Muscle of back (tissue), 13 donors: ENCODE data around the gene ANGPTL2. TPM values are rescaled to one million over a fixed set of nuclear protein-coding genes. Genes with fewer than 3 reads are reported as not detected.
A peak's percentile ranks its signal among the peaks of the same experiment; 100 is the strongest.
"Not testable (repeated sequence)": the region's sequence is repeated elsewhere in the genome, so short reads cannot be mapped to it uniquely, and the experiment has no call there.

Experiments used
- DNase-seq, 3 donors: peaks; one replicate each; pipeline versions ENCODE4 v3.0.0 to v3.0.0-alpha.2; 2013
- long read RNA-seq, 9 donors: transcript quantifications; one replicate each; lab custom pipeline, GENCODE V29; 2026
- polyA plus RNA-seq, 10 donors: library from polyadenylated mRNA; unstranded; fragments of 120-200 nt; gene quantifications; one replicate each; pipeline ENCODE4 v1.2.1, GENCODE V29; 2013; ENCODE audit not compliant: insufficient read length in 10 of 10

Gene ANGPTL2, protein sequence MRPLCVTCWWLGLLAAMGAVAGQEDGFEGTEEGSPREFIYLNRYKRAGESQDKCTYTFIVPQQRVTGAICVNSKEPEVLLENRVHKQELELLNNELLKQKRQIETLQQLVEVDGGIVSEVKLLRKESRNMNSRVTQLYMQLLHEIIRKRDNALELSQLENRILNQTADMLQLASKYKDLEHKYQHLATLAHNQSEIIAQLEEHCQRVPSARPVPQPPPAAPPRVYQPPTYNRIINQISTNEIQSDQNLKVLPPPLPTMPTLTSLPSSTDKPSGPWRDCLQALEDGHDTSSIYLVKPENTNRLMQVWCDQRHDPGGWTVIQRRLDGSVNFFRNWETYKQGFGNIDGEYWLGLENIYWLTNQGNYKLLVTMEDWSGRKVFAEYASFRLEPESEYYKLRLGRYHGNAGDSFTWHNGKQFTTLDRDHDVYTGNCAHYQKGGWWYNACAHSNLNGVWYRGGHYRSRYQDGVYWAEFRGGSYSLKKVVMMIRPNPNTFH
- 100 to 1,000 TPM in 2 of 10 donors, 10 to 100 TPM in 8; 50.0 to 151 (median 85.5) TPM for polyA plus RNA-seq
- long read RNA-seq, donor 1, transcript ANGPTL2-202 (5 exons, 3,707 nt), result major isoform, 19 of 90 reads
- long read RNA-seq, donor 1, partial matches to known transcripts, result 71 of 90 reads
- long read RNA-seq, donor 1, other reads (novel, unspliced or antisense), result 0 of 90 reads
- long read RNA-seq, donor 2, transcript ANGPTL2-202 (5 exons, 3,707 nt), result major isoform, 7 of 23 reads
- long read RNA-seq, donor 2, partial matches to known transcripts, result 16 of 23 reads
- long read RNA-seq, donor 2, other reads (novel, unspliced or antisense), result 0 of 23 reads
- long read RNA-seq, donor 3, result 0 reads
- long read RNA-seq, donor 4, transcript ANGPTL2-202 (5 exons, 3,707 nt), result major isoform, 14 of 44 reads
- long read RNA-seq, donor 4, partial matches to known transcripts, result 30 of 44 reads
- long read RNA-seq, donor 4, other reads (novel, unspliced or antisense), result 0 of 44 reads
- long read RNA-seq, donor 5, transcript ANGPTL2-202 (5 exons, 3,707 nt), result major isoform, 17 of 51 reads
- long read RNA-seq, donor 5, partial matches to known transcripts, result 33 of 51 reads
- long read RNA-seq, donor 5, other reads (novel, unspliced or antisense), result 0 of 51 reads
- long read RNA-seq, donor 6, transcript ANGPTL2-202 (5 exons, 3,707 nt), result major isoform, 16 of 43 reads
- long read RNA-seq, donor 6, partial matches to known transcripts, result 27 of 43 reads
- long read RNA-seq, donor 6, other reads (novel, unspliced or antisense), result 0 of 43 reads
- long read RNA-seq, donor 7, transcript ANGPTL2-202 (5 exons, 3,707 nt), result major isoform, 9 of 19 reads
- long read RNA-seq, donor 7, partial matches to known transcripts, result 10 of 19 reads
- long read RNA-seq, donor 7, other reads (novel, unspliced or antisense), result 0 of 19 reads
- long read RNA-seq, donor 8, transcript ANGPTL2-202 (5 exons, 3,707 nt), result major isoform, 7 of 17 reads
- long read RNA-seq, donor 8, partial matches to known transcripts, result 10 of 17 reads
- long read RNA-seq, donor 8, other reads (novel, unspliced or antisense), result 0 of 17 reads
- long read RNA-seq, donor 9, partial matches to known transcripts, result 5 of 9 reads
- long read RNA-seq, donor 9, other reads (novel, unspliced or antisense), result 0 of 9 reads

DNA sequence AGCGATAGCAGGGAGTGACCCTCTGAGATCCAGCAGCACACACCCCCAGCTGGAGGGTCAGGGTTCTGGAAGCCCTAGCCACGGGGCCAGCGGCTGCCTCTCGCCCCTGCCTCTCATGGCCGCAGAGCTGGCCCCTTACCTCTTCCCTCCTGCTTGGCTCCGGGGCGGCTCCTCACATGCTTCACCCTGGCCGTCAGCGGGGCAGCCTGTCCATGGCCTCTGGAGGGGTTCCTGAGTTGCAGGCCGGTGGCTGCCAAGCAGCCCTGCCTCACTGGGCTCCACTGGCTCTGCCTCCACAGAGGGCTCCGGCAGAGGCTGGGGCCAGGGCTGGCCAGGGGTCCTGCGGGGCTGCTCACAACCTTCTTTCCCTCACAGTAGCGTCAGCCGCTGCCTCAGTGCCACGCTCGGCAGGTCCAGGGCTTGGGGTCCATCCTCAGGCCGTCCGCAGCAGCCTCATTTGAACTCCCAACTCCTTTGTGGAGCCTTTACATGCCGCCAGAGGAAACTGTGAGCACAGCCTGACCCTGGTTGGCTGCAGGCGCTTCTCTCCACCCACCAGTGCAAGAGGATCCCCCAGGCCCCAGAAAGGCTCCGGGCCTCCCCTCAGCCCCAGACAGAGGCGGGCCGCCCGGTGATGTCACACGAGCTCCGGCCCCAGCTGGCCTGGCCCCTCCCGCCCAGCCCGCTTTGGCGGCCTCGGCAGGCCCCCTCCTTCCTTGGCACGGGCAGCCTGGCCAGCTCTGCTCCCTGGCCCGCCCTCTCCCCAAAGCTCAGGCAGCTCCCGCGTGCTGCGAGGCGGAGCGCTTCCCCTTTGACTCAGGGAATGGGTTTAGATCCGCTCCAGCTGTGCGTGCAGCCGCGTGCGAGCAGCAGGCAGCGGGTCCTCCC is at the start of gene ANGPTL2:
Gene ANGPTL2, minus strand, starts transcription at position 460 of the 888 bp plus-strand sequence. CDS start 13,904 bp downstream, outside the sequence.
- DNase-seq, result peak; percentile 93 to 98 (median 95)

DNA sequence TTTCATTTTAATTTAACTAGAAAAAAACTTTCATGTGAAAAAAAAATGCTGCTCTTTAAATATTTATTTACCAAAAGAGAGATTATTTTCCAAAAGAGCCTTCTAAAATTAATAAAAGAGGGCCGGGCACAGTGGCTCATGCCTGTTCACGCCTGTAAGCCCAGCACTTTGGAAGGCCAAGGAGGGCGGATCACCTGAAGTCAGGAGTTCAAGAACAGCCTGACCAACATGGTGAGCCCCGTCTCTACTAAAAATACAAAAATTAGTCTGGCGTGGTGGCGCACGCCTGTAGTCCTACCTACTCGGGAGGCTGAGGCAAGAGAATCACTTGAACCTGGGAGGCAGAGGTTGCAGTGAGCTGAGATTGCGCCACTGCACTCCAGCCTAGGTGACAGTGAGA is 48.9 kb upstream of the ANGPTL2 start:
- not testable (repeated sequence) for DNase-seq

DNA sequence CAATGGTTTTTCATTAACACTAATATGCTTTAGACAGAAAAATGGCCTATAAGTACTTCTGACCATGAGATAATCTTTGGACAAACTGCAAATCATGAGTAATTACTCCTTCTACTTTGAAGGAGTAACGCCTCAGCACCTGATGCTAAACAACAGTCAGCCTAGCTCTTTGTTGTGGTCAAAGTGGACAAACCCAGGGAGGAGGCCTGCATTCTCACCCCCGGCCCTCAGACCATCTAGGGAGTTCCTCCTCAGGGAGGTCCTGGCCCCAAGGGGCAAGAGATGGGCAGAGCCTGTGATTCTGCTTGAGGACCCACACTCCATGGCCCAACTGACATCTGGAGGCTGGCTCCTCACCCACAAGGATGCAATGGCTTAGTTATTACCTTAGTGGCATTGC is 48.2 kb upstream of the ANGPTL2 start:
- DNase-seq, result no peak

DNA sequence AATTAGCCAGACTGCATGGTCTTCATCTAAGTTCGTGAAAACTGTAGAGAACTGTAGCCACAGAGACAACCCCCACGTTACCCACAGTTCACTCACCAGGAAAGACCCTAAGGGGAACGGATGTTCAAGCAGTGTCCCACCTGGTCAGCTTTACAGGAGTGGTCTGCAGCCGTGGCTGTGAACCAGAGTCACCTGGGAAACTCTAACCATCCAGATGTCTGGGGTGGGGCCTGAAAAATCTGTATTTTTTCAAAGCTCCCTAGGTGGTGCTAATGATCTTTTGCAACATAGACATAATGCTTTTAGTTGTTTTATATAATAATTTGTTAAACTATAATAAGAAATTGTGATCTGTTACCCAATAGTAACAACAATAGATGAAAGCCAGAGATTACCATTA is 47.7 kb upstream of the ANGPTL2 start:
- no peak for DNase-seq

DNA sequence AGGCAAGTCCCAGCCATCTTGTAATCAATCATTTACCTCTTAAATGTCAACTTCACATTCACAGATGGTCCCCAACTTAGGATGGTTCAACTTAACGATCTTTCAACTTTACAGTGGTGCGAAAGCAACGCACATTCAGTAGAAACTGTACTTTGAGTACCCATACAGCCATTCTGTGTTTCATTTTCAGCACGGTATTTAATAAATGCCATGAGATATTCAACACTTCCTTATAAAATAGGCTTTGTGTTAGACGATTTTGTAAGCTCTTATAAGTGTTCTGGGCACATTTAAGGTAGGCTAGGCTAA is 47.1 kb upstream of the ANGPTL2 start:
- DNase-seq, result no peak

DNA sequence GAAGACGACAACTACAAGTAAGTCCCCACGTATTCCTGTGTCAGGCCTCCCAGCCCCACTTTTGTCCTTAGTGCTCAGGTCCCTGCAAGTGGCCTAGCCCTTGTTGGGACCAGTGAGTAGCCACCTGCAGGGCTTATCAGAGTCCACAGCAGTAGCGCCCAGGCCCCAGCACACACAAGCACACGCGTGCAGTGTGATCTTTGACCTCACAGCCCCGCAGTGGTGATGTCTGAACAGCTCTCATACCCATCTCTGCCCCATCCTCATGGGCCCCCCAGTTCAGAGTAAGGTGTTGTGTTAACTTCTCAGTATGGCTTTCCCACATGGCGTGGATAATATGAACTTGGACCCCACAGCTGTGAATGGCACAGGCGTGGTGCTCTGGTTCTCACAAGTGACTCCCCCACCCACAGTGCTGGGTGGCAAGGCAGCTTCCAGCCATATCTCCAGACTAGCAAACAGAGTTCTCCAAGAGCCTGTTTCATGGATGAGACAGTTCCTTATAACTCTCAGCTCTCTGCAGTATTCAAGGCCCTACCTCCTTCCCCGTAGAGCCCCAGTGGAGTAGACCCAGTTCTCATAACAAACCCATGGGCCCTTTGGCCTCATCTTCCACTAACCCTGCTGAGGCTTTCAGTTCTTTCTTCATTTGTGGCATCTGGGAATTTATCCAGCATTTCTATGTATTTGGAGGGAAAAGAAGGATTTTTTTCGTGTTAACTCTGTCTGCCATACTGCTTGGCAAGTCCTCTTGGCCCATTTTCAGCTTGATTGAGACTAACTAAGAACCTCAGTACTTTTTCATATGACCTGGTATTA is 46.5 kb upstream of the ANGPTL2 start:
- peak in 1 of 3 donors; percentile 20 for DNase-seq

DNA sequence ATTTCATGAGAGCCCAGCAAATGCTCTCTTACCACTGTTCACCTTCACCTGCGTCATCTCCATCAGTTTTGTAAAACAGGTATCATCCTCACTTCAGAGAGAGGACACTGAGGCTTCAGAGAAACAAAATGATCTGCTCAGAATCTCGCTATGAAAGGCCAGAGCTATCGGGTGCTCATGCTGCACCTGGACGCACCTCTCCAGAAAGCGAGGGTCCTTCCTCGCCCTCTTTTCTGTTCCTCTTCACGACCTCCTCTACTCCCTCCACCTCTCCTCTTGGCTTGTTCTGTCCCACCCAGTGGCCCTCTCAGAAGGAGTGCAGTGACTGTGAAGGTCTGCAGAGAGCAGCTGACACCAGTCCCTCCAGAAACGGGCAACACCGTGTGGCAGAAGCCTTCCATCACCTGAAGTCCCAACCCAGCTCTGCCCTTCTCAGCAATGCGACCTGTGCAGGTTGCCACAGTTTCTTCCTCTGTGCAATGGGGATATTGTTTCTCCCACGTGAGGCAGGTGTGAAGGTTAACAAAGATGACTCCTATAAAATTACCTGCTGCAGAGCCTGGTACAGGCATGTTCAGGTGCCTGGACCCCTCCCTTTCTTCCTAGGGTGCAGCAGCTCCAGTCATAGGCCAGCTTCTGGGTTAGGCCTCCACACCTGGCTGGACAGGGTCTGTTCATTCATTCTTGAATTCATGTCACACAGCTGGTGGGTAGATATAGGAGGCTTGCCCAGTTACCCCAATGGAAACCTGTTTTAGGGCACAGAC is 45.3 kb upstream of the ANGPTL2 start:
- no peak for DNase-seq

DNA sequence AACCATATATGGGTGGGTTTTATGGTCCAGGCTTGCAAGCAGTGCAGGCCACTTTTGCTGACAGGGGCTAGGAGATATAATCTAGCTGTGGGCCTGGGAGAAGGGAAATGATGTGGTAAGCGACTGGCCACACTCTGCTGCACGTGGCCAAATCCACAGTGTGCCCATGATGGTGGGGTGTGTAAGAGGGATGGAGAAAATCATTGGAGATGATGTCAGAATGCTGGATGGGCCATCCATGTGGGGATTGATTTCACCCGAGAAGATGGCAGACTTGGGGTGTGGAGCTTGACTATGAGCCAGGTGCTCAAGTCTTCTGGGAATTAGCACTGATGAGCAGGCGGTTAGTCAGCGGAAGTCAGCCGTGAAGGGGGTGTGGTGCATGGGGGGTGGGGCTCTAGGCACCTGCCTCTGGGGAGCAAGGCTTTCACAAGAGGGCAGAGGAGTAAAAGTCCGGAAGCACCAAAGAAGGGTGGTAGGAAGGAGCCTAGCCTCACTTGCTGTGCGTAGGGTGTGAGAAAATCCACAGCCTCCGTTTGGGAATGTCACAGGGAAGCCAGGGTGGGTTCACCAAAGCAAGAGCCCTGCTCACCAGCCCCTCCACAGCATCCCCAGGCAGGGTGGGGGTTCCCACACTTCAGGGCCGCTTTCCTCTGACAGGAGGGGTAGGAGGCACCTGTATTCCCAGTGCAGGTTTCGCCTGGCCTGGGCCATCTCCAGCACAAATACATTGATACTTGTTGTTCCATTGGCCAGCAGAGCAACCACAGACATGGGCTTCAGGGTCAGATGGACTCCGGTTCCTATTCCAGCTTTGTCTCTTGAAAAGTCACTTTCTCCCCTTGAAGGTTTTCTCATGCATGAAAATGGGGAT is 44.5 kb upstream of the ANGPTL2 start:
- DNase-seq, result no peak

DNA sequence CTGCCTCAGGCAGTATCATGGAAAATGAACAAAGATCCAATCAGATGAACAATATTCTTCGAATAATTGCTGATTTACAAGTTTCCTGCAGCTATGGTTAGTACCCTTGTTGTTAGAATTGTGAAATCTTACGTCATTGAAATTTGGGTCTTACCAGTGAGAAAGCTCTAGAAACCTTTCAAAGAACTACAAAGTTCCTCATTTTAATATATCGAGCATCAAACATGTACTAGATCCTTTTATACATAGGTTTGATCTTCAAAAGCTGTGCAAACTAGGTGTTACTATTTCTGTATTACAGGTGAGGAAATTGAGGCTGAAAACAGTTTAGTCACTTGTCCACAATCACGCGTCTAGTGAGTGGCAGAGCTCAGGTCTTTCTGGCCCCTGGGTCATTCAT is 43.7 kb upstream of the ANGPTL2 start:
- DNase-seq, result no peak

DNA sequence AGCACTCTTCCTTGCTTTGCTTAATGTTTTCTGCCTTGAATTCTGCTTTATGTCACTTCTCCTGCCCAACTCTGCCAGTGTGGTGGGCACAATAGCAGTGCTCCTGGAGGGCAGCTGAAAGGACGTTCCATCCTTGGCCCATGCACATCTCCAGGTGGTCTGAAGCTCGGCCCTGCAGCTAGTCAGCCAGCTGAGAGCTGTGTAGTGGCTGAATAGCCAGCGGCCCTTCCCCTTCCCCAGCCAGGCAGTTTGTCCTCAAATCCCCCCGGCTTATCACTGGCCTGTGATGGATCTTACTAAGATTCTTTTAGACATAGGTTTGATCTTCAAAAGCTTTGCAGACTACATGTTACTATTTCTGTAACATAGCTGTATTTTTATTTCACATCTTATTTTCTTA is 42.7 kb upstream of the ANGPTL2 start:
- DNase-seq, result no peak

DNA sequence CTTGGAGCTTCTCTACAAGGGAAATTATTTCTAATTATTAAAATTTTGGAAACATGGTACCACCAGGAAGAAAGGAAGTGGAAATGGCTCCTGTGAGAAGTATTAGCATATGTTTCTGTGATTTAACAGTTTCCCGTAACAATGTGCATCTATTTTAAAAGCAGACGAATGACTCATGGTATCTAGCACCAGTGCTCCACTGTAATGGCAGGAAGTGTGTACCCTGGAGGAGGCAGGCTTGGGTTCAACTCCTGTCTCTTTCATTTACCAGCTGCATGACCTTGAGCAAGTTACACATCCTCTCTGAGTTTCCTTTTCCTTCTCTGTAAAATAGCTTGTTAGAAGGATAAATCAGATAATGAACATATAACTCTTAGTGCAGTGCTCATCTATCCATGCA is 41.0 kb upstream of the ANGPTL2 start:
- peak in 2 of 3 donors; percentile 44 to 59 for DNase-seq

DNA sequence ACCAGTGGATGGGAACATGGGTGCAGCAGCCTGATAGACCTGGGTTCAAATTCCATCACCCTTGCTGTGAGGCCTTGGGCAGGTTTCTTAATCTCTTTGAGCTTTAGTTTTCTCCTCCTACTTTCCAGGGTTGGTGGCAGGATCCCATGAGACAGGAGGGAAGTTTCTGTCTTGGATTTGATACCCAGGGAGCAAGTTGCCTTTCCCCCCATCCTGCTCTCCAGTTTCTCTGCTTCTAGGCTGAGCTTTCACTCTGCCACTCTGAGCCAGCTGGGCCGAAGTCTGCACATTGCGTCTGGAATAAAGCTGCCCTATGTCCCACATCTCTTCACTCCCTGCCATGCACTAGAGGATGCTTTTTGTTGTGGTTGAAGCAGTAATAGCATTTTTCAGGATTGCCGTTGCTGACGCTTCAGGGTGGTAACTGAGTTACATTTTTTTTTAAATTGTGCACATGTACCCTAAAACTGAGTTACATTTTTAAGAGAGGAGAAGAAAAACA is 40.5 kb upstream of the ANGPTL2 start:
- DNase-seq, result peak in 1 of 3 donors; percentile 18

DNA sequence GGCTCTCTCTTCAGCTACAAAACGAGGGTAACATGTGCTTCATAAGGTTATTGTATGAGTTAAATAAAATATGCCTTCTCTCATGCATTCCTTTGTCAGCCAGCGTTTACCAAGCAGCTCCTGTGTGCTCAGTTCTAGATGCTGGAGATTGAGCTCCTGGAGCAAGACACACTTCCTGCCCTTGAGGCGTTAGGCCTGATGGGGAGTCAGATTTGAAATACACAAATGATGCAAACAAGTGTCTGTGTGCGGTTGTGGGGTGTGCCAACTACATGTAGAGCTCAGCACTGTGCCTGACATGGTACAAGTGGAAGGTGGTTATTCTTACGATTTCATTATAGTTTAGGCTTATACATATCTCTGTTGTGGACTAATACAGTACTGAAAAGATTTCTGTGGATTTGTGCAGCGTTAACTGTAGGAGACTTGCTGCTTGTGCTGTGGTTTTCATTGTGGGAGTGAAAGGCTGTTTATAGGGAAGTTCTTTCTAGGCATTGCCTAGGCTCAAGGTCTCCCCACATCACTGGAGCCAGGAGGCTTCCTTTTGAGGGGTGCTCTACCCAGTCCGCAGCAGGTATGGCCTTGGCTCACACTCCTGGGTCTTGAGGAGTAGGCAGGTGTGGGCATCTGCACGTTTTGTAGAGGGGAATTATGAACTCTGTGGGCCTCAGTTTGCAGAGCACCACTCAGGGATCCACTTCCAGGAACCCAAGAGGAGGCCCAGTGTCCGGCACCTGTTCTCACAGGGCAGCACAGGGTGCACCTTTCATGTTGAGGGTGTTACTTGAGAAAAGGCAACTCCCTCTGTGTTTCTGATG is 39.8 kb upstream of the ANGPTL2 start:
- DNase-seq, result peak in 1 of 3 donors; percentile 13

DNA sequence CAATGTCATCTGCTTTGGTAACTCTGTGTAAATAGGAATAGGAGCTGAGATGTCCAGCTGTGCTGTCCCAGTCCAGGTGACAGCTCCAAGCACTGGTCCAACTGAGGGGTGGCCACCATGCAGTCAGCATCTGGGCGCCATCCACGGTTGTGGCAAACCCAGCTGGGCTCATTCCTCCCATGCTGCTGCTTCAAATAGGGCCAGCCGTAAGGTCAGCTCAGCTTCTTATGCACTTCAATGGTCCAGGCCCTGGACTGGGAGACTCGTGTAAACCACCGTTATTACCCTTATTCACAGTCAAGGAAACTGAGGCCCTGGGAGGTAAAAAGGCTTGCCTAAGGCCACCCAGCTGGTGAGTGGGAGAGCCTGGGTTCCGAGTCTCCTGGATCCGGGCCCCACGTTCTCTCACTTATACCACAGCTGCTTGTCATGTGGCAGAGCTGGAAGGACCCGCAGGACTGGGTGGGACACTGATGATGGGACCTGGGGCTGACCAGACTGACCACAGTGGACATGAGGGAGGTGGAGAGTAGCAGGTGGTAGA is 38.7 kb upstream of the ANGPTL2 start:
- DNase-seq, result no peak

DNA sequence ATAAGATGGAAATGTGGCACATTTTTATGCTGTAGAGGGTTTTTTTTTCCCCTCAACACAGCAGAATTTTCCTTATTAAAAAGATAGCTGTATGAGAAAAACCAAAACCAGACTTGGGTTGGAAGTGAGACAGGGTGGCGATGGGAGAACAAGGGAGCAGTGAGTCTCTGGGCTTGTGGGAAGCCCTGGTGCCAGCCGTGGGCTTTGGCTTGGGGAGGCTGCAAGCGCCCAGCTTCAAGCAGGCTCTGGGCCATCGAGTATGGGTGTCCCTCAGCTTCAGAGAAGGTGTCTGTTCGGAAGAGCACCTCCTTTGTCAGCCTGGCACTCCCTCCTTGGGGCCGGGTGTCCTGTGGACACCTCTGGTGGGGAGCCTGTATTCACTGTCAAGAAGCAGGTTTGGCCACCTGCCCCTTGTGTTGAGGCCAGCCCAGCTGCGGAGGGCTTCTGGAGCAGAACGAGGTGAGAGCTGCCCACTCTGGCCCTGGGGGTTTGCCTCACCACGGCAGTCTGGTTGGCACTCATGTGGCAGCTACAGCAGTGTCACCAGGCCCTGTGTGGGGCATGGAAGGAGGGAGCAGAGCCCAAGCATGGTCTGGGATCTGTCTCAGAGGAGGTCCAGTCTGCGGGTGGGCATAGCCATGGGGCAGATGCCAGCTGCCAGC is 37.6 kb upstream of the ANGPTL2 start:
- peak in 1 of 3 donors; percentile 30 for DNase-seq
